Prostate gland (tissue), 2 donors: Measurements from ENCODE around the gene SPTBN5.

Experiments
- POLR2A ChIP-seq: fragments of 450-650 bp; IDR thresholded peaks from one replicate; pipeline ENCODE4 v1.6.1; 2016; ENCODE audit warnings: antibody characterized with exemption, mild to moderate bottlenecking
- TF ChIP-seq, protein P1 (sequence below), 4 experiments: fragments of 200-600 bp in 2 of 4; fragments of 450-650 bp in 2 of 4; sonication (generic) in 2 of 4; IDR thresholded peaks; 1 replicate in 3 of 4; 2 replicates in 1 of 4; pipeline ENCODE4 v1.5.1; 2016 to 2019; ENCODE audit warnings: antibody characterized with exemption in 4 of 4, mild to moderate bottlenecking in 2 of 4, moderate library complexity in 2 of 4

GRCh38 chr15:41941644-41942415, 48.0 kb upstream of the SPTBN5 start:
- TF ChIP-seq, protein P1, sequence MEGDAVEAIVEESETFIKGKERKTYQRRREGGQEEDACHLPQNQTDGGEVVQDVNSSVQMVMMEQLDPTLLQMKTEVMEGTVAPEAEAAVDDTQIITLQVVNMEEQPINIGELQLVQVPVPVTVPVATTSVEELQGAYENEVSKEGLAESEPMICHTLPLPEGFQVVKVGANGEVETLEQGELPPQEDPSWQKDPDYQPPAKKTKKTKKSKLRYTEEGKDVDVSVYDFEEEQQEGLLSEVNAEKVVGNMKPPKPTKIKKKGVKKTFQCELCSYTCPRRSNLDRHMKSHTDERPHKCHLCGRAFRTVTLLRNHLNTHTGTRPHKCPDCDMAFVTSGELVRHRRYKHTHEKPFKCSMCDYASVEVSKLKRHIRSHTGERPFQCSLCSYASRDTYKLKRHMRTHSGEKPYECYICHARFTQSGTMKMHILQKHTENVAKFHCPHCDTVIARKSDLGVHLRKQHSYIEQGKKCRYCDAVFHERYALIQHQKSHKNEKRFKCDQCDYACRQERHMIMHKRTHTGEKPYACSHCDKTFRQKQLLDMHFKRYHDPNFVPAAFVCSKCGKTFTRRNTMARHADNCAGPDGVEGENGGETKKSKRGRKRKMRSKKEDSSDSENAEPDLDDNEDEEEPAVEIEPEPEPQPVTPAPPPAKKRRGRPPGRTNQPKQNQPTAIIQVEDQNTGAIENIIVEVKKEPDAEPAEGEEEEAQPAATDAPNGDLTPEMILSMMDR (IDR thresholded peaks at IDR 0.05), result no peak
- TF ChIP-seq POLR2A, result no peak
